Kidney (tissue), 14 donors: Measurements from ENCODE around the gene TNFRSF1B. TPM values are rescaled to one million over a fixed set of nuclear protein-coding genes. Genes with fewer than 3 reads are reported as not detected.

ENCODE experiments used
- DNase-seq, 5 donors: peaks; one replicate each; pipeline ENCODE4 v3.0.0-alpha.2; 2013 to 2020
- FAIRE-seq: peaks from 2 replicates; lab custom pipeline; 2012; peaks lifted over from hg19 to GRCh38; lab: Jason Lieb, UNC
- H3K27ac ChIP-seq, 2 donors: one replicate each; pipeline ENCODE4 v1.7.0; 2013; ENCODE audit warnings: low read depth in 2 of 2, low read length in 2 of 2, inconsistent platforms in 1 of 2
- H3K27me3 ChIP-seq: one replicate; pipeline ENCODE4 v1.7.1; 2013; ENCODE audit warnings: low read length, inconsistent platforms; ENCODE audit not compliant: control insufficient read depth, insufficient read depth
- H3K36me3 ChIP-seq, 3 donors: one replicate each; pipeline versions ENCODE4 v1.7.0 to v1.7.1; 2013; ENCODE audit warnings: low read length in 3 of 3, control low read depth in 1 of 3, inconsistent platforms in 1 of 3; ENCODE audit not compliant: insufficient read depth in 3 of 3, control insufficient read depth in 2 of 3
- H3K4me1 ChIP-seq, 3 donors: one replicate each; pipeline versions ENCODE4 v1.7.0 to v1.7.1; 2013; ENCODE audit warnings: low read length in 3 of 3, inconsistent platforms in 1 of 3, low read depth in 1 of 3; ENCODE audit not compliant: control insufficient read depth in 2 of 3, insufficient read depth in 2 of 3
- H3K4me3 ChIP-seq, 3 donors: one replicate each; pipeline versions ENCODE4 v1.7.0 to v1.8.1; 2013; ENCODE audit warnings: low read length in 3 of 3, control low read depth in 1 of 3, inconsistent platforms in 1 of 3
- H3K9ac ChIP-seq, 3 donors: one replicate each; pipeline versions ENCODE4 v1.7.0 to v1.7.1; 2013; ENCODE audit warnings: low read length in 3 of 3, control low read depth in 1 of 3, inconsistent platforms in 1 of 3
- H3K9me3 ChIP-seq, 3 donors: one replicate each; pipeline versions ENCODE4 v1.7.0 to v1.7.1; 2013; ENCODE audit warnings: low read length in 3 of 3, control low read depth in 1 of 3, inconsistent platforms in 1 of 3; ENCODE audit not compliant: control insufficient read depth in 2 of 3, insufficient read depth in 1 of 3
- CTCF ChIP-seq: IDR thresholded peaks from 3 replicates; pipeline ENCODE4 v1.5.1; 2012; ENCODE audit warnings: mild to moderate bottlenecking, moderate library complexity, borderline replicate concordance; ENCODE audit not compliant: insufficient read depth; ENCODE audit errors: extremely low read depth
- intact Hi-C: fragments of 100-400 bp; cut with DNase I; formaldehyde crosslinking; loops from one replicate; pipeline ENCODE4 v1.11.1; 2022
- polyA plus RNA-seq: library from polyadenylated mRNA; stranded (reverse); fragments of 350-450 nt; fragmentation: Illumina TruSeq; extraction: RNeasy Lipid Tissue Mini Kit (QIAGEN cat#74804); gene quantifications from one replicate; pipeline ENCODE4 v1.2.3, GENCODE V29; 2014; ENCODE audit warnings: low read depth, low replicate concordance; ENCODE audit not compliant: insufficient read depth
- total RNA-seq: library from RNA; stranded (reverse); fragmentation: NEBNext Ultra II Directional; extraction: Animal tissue kit (Norgen Biotek cat#: 25700); gene quantifications from one replicate; pipeline ENCODE4 v1.2.1, GENCODE V29; 2021
- donor health status: control.
- donor health status: control.
- donor health status: control.
- donor health status: control.
- donor health status: control.
- donor health status: DM: yes; HTN: yes; CAD: no.
- donor health status: Normal renal cell carcinoma (clear cell type).

The TNFRSF1B gene
- total and polyA plus RNA-seq, 2 donors from 2014 or later: 7.7 to 47.1 TPM

- no peak overlapping the region for H3K4me3 ChIP-seq
- FAIRE-seq (no peak), DNase-seq (no peak)
- intact Hi-C loops: no loop called here
- no peak overlapping the region for H3K9ac ChIP-seq
- no peaks in the 10 kb centered on the region for H3K27me3 ChIP-seq
- TF ChIP-seq CTCF: no peak
- H3K4me1 ChIP-seq: peaks cover 0 to 10% (median 0%) of the 10 kb centered on the region in 3 donors
- H3K27ac ChIP-seq: peak overlapping the region in 1 of 2 donors; percentile 69
- no peaks in the 10 kb centered on the region for H3K36me3 ChIP-seq
- no peaks in the 10 kb centered on the region for H3K9me3 ChIP-seq
Measured at GRCh38 chr1:12151465-12151864, 15.3 kb upstream of the TNFRSF1B start.

- TF ChIP-seq CTCF: no peak
- Histone ChIP-seq H3K9me3 (no peaks in the 10 kb centered on the region), H3K27me3 (no peaks in the 10 kb centered on the region), H3K4me3 (no peak overlapping the region), H3K4me1 (peaks cover 0 to 6% (median 0%) of the 10 kb centered on the region in 3 donors), H3K9ac (no peak overlapping the region), H3K36me3 (no peaks in the 10 kb centered on the region), H3K27ac (peak overlapping the region in 1 of 2 donors; percentile 18)
- no peak for DNase-seq
- FAIRE-seq: no peak
- intact Hi-C loops: no loop called here
Measured at GRCh38 chr1:12152113-12152891, 14.5 kb upstream of the TNFRSF1B start.

GRCh38 chr1:12153181-12153785, 13.5 kb upstream of the TNFRSF1B start:
- Histone ChIP-seq H3K27me3 (no peaks in the 10 kb centered on the region), H3K4me3 (no peak overlapping the region), H3K27ac (peak overlapping the region; percentile 11 to 77), H3K9me3 (no peaks in the 10 kb centered on the region), H3K9ac (no peak overlapping the region), H3K4me1 (peaks cover 0 to 4% (median 0%) of the 10 kb centered on the region in 3 donors), H3K36me3 (no peaks in the 10 kb centered on the region)
- intact Hi-C loops: no loop called here
- no peak for DNase-seq
- TF ChIP-seq CTCF: no peak
- no peak for FAIRE-seq
